ELF-1 (cell line): ENCODE data around the gene FARS2.
A peak's percentile ranks its signal among the peaks of the same experiment; 100 is the strongest.

Experiments
- DNase-seq: peaks from one replicate; pipeline ENCODE4 v3.0.0-alpha.2; 2016; ENCODE audit warnings: low read depth, low spot score

Gene FARS2

DNA sequence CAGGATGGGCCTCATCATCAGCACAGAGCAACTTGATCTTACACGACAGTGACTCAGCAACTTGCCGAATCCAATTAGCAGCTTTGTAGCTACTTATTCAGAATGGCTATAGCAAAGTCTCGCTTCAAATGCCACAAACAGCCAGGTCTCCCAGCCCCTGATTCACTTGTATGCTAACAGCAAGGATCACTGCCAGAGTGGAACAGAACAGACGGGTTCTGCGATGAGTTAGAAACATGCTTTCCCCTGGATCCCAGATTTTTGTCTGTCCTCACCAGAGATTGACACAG lies 491.0 kb downstream of the FARS2 start:
- DNase-seq: peak; percentile 64

DNA sequence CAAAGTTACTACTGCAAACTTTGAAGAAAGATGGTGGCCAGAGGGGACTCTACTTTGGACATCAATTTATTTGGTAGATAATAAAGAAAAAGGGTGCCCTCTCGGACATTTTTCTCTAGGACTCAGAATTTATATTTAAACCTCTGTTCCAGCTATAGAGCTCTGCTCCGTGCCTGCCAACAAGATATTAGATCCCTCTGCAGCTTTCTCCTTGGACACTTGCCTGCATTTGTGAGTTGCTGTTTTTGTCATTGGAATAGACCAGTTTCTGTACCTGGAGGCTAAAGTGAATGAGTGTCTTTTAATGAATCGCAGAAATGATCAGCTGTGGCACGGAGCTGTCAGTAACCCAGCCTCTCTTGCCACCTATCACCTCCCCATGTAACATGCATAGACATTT lies 491.9 kb downstream of the FARS2 start:
- no peak for DNase-seq

DNA sequence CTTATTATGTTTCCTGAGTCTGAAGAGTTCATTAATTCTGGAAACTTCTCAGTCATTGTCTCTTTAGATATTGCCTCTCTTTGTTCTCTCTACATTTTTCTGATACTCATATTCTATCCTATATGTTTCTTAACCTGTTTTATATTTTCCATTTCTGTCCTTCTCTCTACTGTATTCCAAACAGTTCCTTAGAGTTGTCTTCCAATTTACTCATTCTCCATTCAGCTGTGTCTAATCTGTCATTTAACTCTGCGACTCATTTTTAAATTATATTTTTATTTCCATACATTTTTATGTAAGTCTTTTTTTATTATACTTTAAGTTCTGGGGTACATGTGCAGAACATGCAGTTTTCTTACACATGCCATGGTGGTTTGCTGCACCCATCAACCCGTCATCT lies 493.6 kb downstream of the FARS2 start:
- no peak for DNase-seq

DNA sequence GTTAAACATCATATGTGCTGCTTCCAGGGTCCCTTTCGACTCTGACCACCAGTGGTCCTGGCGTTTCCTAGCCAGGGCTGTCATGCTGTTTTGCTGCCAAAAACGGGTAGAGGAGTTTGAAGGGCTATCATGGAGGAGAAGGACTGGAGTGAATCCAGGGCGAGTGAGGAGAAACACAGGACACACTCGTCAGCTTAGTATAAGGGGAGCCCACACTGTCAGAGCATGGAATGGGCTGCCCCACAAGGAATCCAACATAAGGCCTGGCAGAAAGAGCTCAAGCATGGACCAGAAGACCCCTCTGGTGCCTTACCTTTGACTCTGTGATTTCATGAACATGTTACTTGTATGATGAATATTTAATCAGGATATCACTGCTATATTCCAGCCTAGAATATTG lies 498.3 kb downstream of the FARS2 start:
- DNase-seq: no peak

DNA sequence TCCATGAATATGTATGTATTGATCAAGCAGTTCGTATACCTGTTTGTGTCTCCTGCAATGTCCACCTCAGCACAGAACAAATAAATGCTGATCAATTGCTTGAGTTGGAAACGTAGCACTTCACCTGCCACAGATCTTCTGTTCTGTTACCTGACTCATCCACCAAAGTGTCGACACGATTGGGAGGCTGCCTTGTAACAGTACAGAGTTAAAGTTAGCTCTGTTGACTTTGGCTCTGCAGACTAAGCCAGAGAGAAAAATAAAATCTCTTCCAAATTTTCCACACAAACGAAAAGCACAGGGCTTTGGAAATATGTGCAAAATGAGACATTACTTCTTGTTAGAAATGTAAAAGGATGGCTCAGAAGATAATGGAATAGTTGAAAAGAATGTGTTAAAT lies 500.1 kb downstream of the FARS2 start:
- no peak for DNase-seq

DNA sequence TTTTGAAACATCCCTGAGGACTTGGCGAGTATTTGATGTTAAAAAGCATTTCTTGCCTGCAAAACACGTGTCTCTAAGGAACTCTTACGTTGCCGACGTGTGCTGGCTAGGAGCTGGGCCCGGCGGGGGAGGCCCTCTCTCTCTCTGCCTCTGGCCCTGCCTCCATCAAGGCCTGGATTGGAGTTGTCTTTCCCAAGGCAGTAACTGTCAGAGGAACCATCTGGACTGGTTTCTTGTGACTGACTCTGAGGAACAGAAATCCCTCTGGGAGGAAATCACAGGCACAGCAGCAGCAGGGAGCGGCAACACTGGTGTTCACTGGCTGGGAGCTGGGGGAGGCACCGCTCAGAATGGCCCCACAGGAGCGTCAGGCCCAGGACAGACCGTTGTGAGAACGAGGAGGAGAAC lies 501.3 kb downstream of the FARS2 start:
- no peak for DNase-seq

DNA sequence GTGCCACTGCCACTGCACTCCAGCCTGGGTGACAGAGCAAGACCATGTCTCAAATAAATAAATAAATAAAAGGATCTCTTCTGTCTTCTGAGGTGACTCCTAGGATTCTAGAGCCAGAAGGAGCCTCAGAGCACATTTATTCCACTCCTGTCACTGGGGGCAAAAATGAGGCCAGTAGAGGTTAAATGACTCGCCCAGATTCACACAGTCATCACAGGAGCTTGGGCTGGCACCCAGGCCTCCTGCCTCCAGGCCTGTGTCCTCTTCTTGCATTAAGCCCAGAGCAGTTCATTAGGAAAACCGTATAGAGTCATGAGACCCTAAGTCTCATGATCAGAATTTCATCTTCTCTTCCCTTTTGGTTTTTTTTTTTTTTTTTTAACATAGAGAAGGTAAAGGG lies 502.1 kb downstream of the FARS2 start:
- DNase-seq: no peak

DNA sequence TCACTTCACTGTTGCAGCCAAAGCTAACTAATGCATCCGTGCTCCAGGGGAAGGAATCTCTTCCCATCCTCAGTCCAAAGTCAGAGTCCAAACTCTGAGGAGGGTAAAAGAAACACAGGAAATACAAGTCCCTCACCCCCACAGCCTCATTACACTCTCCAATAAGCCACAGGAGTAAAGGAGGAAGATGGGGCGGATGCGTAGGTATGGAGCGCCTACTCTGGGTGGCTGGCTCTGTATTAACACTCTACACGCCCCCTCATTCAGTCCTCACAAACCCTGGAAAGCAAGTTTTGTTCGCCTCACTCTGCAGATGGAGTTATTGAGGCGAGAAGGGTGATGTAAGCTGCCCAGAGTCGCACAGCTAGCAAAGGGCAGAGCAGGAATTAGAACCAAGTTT lies 502.6 kb downstream of the FARS2 start:
- DNase-seq: no peak

DNA sequence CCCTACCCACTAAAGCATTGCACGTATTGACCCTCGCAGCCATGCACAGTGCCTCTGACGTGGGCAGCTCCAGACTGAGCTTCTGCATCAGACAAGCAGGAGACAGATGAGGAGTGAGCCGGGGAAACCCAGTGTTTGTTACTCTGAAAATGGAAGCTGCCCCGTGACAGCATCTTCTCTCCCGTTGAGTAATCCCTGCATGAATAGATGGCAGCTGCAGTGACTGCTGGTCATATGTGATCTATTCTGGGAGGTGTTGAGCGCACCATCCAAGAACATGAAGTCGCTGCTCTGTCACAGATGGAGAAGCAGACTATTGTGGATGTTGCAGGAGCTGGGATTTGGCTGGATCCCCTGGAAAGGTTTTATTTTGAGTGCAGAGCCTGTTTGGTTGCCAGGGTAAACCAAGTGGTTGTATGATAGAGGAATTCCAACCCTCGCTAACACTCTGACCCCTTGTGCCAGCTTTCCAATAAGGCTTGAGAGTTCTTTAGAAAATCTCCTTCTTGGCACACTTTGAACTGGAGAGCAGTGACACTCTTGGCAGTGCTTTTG lies 503.2 kb downstream of the FARS2 start:
- DNase-seq: no peak

DNA sequence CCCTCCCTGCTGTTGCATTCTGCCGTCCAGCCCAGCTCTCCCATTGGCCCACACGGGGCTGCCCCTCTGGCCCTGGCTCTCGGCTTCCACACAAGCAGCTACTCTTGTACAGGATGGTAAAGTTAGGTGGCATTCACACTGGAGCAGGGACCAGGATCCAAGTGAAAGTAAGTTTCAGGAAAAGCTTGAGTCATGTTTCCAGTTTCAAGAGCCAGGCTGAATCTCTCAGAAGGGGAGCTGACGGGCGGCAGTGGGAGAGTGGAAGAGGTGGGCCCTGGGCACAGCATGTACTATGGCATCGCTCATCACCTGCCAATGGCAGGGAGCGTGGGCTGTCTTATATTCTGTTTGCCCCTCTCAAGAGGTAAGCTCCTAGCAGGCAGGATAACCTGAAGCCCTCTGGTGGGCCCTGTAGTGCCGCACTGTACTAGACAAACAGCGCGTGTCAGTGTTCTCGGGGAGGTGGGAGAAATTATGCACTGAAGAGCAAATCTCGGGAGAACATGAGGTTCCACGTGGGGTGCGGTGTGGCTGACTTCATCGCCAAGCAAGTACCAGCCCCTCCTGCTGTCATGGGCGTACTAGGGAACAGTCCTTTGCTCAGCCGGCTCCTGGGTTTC lies 503.9 kb downstream of the FARS2 start:
- DNase-seq: no peak

DNA sequence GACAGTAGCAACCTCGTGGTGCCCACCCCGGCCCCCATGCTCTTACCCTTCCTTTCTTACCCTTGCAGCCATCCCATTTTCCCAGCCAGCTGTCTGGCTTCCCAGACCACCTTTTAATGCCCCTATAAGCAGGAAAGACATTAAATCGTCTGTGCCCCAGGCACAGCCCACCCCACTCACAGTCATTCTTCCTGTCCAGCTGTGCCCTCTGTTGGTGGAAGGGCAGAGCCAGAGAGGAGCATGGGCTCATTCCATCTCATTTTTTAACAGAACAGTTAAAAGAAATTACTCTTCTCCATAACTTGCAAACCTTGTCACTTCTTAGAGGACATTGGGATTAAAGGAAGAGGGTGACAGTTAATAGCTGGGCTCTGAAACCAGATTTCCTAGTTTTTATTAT lies 504.9 kb downstream of the FARS2 start:
- DNase-seq: peak; percentile 30

DNA sequence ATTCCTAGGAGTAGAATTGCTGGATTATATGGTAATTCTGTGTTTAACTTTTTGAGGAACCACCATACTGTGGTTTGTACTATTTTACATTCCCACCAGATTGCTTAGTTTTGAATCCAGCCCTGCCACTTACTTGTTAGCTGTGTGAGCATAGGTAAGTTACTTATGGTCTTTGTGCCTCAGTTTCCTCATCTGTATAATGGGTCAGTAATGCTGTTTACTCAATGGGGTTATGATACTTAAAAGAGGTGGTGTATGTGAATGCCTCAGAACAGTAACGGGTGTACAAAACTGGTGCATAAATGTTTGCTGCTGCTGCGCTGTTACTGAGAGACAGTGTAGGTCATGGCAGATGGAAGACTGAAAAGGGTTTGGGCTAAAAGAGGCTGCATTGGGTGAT lies 506.2 kb downstream of the FARS2 start:
- DNase-seq: no peak

DNA sequence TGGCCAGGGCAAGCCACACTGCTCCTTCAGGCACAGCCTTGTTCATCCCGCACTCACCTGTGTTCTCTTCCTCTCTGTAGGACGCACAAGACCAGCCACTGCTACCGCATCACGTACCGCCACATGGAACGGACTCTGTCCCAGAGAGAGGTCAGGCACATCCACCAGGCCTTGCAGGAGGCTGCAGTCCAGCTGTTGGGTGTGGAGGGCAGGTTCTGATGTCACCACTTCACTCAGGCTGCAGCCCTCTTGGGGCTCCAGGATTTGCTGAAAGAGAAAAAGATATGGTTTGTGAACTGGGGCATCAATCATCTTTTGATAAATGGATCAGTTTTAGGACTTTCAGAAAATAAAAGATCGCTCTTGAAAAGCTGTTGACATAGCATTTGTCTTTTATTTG lies 509.9 kb downstream of the FARS2 start:
- no peak for DNase-seq

DNA sequence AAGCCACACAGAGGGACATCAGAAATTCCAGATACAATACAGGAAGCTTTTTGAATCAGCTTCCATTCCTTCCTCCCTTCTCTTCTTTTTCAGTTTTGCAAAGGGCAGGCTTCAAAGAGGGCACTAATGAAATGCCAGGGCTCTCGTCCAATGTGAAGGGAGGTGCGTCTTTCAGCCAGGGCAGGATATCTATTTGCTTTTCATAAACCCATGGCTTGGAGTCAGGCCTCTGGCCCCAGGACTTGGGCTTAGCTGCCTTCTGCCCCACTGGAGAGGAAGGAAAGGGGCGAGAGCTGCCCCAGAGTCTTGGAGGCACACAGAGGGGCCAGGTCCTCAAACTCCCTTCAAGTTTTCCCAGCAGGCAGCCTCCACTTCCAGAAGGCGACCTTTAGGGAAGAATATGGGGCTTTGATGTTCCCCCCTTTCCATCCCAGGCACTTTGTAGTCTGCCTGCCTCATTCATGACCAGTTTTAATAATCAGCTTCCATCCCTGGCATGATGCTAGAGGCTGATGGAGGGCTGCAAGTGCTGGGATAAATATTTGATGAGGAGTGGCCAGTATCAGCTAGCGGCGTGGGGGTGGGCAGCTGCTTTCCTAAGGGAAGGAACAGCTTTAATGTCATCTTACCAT lies 510.6 kb downstream of the FARS2 start:
- no peak for DNase-seq

DNA sequence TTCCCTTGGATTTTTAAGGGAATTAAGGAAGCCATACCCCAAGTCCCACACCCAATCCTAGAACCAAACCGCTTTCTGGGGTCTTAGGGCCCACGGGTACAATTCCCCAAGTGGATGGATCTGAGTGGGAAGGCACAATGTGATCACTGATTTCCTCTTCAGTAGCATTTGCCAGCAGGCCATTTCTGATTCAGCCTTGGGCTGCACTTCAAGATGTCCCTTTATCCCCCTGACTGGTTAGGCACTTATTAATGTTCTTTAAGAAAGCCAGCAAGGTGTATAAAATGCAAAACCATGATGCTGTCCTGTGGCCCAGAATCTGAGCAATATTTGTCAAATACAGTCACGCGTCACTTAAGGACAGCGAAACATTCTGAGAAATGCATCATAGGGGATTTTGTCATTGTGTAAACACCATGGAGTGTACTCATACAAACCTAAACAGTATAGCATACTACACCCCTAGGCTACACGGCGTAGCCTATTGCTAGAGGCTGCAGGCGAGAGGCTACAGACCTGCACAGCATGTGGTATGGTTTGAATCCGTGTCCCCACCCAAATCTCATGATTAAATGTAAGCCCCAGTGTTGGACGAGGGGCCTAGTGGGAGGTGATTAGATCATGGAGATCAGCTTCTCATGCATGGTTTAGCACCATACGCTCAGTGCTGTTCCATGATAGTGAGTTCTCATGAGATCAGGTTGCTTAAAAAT lies 511.3 kb downstream of the FARS2 start:
- no peak for DNase-seq

DNA sequence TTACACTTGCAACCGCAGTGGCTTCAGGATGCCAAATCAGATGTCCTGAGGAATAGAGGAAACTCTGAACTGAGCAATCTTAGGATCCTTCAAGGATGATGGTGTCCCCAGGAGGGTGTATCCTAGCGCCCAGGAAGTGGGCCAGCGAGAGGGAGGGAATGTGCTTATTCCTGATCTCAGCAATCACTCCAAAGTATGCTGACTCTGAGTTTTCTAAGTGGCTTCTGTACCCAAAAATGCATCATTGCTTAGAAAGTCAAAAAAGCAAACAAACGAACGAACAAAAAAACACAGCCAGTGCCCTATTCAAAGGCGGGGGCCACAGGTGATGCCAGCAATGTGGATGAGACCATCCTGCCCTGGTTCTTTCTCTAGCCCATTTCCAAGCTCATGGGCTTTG lies 514.8 kb downstream of the FARS2 start:
- DNase-seq: no peak

DNA sequence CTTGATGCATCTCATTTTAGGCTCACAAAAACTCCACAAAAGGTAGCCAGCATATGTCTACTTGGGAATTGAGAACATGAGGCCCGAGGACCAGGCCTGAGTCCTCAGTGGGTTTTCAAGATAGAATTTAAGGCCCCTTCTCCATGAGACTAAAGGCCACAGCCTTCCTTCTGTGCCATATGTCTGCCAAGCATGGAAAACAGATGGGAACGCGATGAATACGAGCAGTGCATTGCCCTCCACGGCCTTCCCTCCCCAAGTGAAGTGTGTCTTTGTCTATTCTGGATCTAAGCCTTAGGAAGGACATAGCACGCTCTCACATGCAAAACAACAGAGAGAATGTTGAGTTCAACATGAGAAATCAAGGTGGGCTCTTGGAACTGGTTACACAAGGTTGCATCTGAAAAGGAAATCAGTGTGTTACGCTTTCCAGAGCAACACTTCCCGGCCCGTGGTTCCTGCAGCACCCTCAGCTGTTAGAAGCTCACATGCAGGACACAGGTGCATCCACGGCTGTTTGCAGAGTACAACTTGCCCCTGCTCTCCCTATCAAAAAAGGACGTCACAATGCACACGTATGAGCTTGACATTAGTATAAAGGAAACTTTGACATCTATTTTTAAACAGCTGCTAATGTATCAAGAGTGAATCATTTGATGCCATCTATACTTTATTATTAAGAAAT lies 515.5 kb downstream of the FARS2 start:
- no peak for DNase-seq

DNA sequence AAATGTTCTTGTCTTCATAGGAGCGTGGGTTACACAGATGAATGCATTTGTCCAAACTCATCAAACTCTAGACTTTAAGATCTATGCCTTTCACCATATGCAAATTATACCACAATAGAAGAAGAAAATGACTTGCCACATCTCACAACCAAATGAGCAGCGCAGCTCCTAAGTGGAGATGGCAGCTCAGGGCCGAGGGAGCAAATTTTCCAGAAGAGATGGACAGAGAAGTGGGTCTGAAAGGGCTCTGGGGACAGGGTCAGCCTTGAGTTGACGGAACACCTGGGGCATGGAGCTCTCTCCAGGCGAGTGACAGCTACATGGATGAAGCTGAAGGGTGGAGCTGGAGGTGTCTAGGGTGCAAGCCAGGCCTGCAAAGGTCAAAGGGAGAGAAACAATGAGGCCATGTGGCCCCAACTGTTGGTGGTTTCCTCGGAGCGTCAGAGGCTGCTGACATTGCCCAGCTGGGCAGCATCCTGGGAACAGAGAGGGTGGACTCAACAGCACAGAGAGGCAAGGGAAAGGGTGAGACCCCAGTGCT lies 517.1 kb downstream of the FARS2 start:
- DNase-seq: no peak

DNA sequence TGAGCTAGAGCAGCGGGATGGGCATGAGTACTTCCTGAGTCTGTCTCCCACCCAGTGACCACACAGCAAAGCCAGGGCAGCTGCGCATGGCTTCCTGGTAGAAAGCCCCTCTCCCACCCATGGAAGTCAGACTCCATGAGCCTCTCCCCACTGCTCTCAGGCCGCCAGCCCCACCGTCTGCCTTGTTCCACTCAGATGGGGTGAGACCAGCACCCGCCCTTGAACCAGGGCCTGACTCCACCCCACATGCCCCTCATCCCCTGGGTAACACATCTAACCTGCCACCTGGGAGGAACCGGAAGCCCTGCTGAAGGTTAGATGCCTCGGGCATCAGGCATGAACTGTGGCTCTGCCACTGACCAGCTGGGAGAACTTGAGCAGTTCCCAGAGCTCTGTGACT lies 517.6 kb downstream of the FARS2 start:
- no peak for DNase-seq

DNA sequence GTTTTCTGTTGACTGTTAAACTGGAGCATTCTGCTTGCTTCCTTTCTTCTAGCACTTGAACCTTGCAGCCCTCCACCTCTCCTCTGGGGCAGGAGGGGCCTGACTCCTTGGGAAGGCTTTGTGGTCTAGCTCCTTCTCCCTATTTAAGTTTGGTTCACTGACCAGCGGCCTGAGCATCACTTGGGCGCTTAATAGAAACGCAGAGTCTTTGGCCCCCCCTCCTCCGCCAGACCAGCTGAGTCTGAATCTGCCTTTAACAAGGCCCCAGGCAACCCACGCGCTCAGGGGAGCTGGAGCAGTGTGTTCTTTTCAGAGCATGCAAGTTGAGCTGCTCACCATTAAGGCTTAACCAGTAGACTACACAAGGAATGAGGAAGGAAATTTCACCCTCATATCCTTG lies 519.7 kb downstream of the FARS2 start:
- peak; percentile 37 for DNase-seq

DNA sequence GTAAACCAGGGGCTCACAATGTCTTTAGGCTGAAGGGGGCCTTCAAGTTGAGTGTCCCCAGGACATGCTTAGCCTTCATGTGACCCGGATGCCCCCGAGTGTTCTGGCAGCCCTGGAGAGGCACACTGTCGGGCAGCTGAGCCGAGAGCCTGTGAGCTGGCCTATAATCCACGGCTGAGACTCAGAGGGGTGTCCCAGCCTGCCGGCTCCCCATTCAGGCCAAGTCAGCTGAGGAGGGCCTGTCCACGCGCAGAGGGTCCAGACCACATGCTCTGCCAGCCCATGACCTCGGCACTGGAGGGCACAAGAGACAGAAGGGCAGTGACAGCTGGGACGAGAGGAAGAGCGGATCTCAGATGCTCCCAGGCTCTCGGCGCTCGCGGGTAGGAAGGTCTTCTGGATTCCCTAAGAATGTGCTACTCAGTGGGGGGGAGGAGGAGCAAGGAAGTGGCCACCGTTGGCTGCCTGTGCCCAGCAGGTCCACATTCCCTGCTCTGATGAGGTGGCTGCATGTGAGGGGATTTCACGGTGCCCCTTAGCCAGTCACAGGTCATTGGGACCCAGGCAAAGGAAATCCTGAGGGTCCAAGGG lies 520.7 kb downstream of the FARS2 start:
- peak; percentile 42 for DNase-seq
